Trophoblast cell (in vitro differentiated cells and primary cell): ENCODE measurements around the gene STAMBPL1.

Experiments used
- DNase-seq, 2 donors: peaks; one replicate each; pipeline ENCODE4 v3.0.0-alpha.2; 2016
- H2AFZ ChIP-seq: 2 replicates; pipeline ENCODE4 v1.6.1; 2013; ENCODE audit warnings: low read length, moderate library complexity, mild to moderate bottlenecking; ENCODE audit not compliant: insufficient read depth, poor library complexity
- H2AK5ac ChIP-seq: 2 replicates; pipeline ENCODE4 v1.6.1; 2013; ENCODE audit warnings: mild to moderate bottlenecking, low read length
- H2BK120ac ChIP-seq: 2 replicates; pipeline ENCODE4 v1.6.1; 2013; ENCODE audit warnings: low read length, mild to moderate bottlenecking, moderate library complexity; ENCODE audit not compliant: insufficient read depth, poor library complexity
- H2BK12ac ChIP-seq: 2 replicates; pipeline ENCODE4 v1.6.1; 2013; ENCODE audit warnings: mild to moderate bottlenecking, low read length, moderate library complexity
- H2BK5ac ChIP-seq: 2 replicates; pipeline ENCODE4 v1.6.1; 2013; ENCODE audit warnings: low read length, low read depth, moderate library complexity, mild to moderate bottlenecking; ENCODE audit not compliant: poor library complexity
- H3K14ac ChIP-seq: 2 replicates; pipeline ENCODE4 v1.6.1; 2013; ENCODE audit warnings: mild to moderate bottlenecking, low read length
- H3K18ac ChIP-seq: 2 replicates; pipeline ENCODE4 v1.6.1; 2013; ENCODE audit warnings: mild to moderate bottlenecking, low read length
- H3K23ac ChIP-seq: 2 replicates; pipeline ENCODE4 v1.6.1; 2013; ENCODE audit warnings: low read length
- H3K27ac ChIP-seq: 2 replicates; pipeline ENCODE4 v1.5.1; 2013; ENCODE audit warnings: low read depth, mild to moderate bottlenecking, inconsistent platforms, low read length, moderate library complexity
- H3K27me3 ChIP-seq: 2 replicates; pipeline ENCODE4 v1.6.1; 2013; ENCODE audit warnings: inconsistent platforms, mild to moderate bottlenecking, low read length, moderate library complexity; ENCODE audit not compliant: insufficient read depth
- H3K36me3 ChIP-seq, 2 experiments: 1 replicate in 1 of 2; 2 replicates in 1 of 2; pipeline ENCODE4 v1.6.1; 2013; ENCODE audit warnings: low read length in 2 of 2, mild to moderate bottlenecking in 2 of 2, moderate library complexity in 1 of 2; ENCODE audit not compliant: insufficient read depth in 2 of 2, control insufficient read depth in 1 of 2
- H3K4ac ChIP-seq: 2 replicates; pipeline ENCODE4 v1.6.1; 2013; ENCODE audit warnings: low read depth, mild to moderate bottlenecking, low read length, moderate library complexity
- H3K4me1 ChIP-seq, 2 experiments: 1 replicate in 1 of 2; 2 replicates in 1 of 2; pipeline ENCODE4 v1.6.1; 2013; ENCODE audit warnings: low read length in 2 of 2, mild to moderate bottlenecking in 2 of 2, moderate library complexity in 1 of 2; ENCODE audit not compliant: insufficient read depth in 2 of 2, control insufficient read depth in 1 of 2
- H3K4me2 ChIP-seq: 2 replicates; pipeline ENCODE4 v1.6.1; 2013; ENCODE audit warnings: inconsistent platforms, mild to moderate bottlenecking, low read length, moderate library complexity
- H3K4me3 ChIP-seq: 2 replicates; pipeline ENCODE4 v1.5.1; 2013; ENCODE audit warnings: mild to moderate bottlenecking, low read depth, low read length, inconsistent platforms
- H3K79me1 ChIP-seq: one replicate; pipeline ENCODE4 v1.6.1; 2013; ENCODE audit warnings: low read length
- H3K79me2 ChIP-seq: 2 replicates; pipeline ENCODE4 v1.6.1; 2013; ENCODE audit warnings: low read length, mild to moderate bottlenecking; ENCODE audit not compliant: control insufficient read depth, insufficient read depth, poor library complexity
- H3K9ac ChIP-seq: 2 replicates; pipeline ENCODE4 v1.6.1; 2013; ENCODE audit warnings: mild to moderate bottlenecking, low read length
- H3K9me3 ChIP-seq: 2 replicates; pipeline ENCODE4 v1.6.1; 2013; ENCODE audit warnings: low read depth, mild to moderate bottlenecking, control low read depth, inconsistent platforms, low read length; ENCODE audit not compliant: insufficient read depth
- H4K12ac ChIP-seq: 2 replicates; pipeline ENCODE4 v1.6.1; 2013; ENCODE audit warnings: low read depth, mild to moderate bottlenecking, low read length, moderate library complexity
- H4K8ac ChIP-seq: 2 replicates; pipeline ENCODE4 v1.6.1; 2013; ENCODE audit warnings: low read depth, mild to moderate bottlenecking, low read length, moderate library complexity
- H4K91ac ChIP-seq: one replicate; pipeline ENCODE4 v1.6.1; 2013; ENCODE audit warnings: low read depth, mild to moderate bottlenecking, low read length, moderate library complexity
- WGBS: extraction: QIAGEN DNeasy Blood & Tissue Kit; methylation state at CpG from one replicate; pipeline ENCODE4 v1.1.7; 2013; ENCODE audit warnings: missing lambda C conversion rate; ENCODE audit not compliant: insufficient read length, insufficient coverage; ENCODE audit errors: extremely low coverage; 5-methylcytosine and 5-hydroxymethylcytosine counted together

Gene STAMBPL1

DNA sequence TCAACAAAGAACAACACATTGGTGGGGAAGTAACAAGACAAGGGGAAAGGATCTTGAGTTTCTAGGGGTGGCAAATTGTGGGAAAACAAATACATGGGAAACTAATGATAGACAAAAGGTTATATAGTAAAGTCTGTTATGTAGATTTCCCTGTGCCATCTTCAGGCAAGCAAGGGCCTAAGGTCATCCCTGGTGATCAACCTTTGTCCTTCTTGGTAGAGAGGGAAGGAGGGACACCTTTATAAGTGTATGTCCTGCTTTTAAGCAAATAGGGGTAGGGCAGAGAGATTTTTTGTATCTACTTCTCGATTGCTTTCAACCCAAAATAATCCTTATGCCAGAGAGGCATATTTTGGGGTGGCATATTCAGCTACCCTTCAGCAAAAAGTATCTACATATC lies 84.3 kb downstream of the STAMBPL1 start:
- Histone ChIP-seq H2BK120ac (no peak overlapping the region), H2BK5ac (no peak overlapping the region), H3K18ac (no peak overlapping the region), H2AK5ac (no peak overlapping the region), H3K27ac (peak overlapping the region; percentile 4), H3K14ac (no peak overlapping the region), H4K91ac (no peak overlapping the region), H3K9me3 (no peaks in the 10 kb centered on the region), H4K12ac (no peak overlapping the region), H3K4ac (no peak overlapping the region), H2AFZ (no peak overlapping the region), H3K4me1 (peaks cover 7 to 17% of the 10 kb centered on the region in 2 experiments), H2BK12ac (no peak overlapping the region), H3K4me3 (no peak overlapping the region), H3K79me1 (peaks cover 9% of the 10 kb centered on the region), H3K36me3 (no peaks in the 10 kb centered on the region), H3K23ac (no peak overlapping the region), H3K4me2 (no peak overlapping the region), H3K79me2 (no peaks in the 10 kb centered on the region), H4K8ac (no peak overlapping the region), H3K27me3 (no peaks in the 10 kb centered on the region), H3K9ac (no peak overlapping the region)
- DNase-seq = no peak
- WGBS = no CpG with 5 or more reads among the region's 1 CpG

DNA sequence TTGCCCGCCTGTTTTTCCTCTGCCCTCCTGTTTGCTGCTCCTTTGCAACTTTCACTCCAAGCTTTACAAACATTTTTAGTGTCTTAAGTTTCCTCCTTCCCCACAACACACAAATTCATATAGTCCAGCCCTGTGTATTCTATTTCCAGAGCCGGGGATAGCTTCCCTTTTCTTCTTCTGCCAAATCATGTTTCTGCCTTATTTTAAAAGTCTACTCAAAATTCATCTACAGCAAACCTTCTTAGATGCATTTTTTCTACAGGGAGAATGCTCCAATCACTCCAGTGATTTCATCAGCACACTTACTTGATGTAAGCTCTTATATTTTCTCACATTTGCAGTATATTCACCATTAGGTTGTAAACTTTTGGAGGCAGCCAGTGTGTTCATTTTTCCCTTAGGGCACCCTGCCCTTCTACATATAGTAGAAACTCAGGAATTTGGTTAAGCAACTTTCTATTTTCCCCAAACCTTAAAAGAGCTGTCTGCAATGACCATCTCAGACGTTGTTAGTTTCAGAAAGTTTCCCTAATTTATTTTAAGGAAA lies 84.9 kb downstream of the STAMBPL1 start:
- Histone ChIP-seq H3K4me1 (peaks cover 7 to 17% of the 10 kb centered on the region in 2 experiments), H3K4ac (no peak overlapping the region), H3K79me2 (no peaks in the 10 kb centered on the region), H3K4me3 (no peak overlapping the region), H3K4me2 (no peak overlapping the region), H3K23ac (no peak overlapping the region), H3K27ac (peak overlapping the region; percentile 33), H3K36me3 (no peaks in the 10 kb centered on the region), H3K79me1 (peaks cover 9% of the 10 kb centered on the region), H2BK120ac (no peak overlapping the region), H3K27me3 (no peaks in the 10 kb centered on the region), H3K9ac (no peak overlapping the region), H3K9me3 (no peaks in the 10 kb centered on the region), H2AFZ (no peak overlapping the region), H3K18ac (no peak overlapping the region), H4K12ac (no peak overlapping the region), H2AK5ac (no peak overlapping the region), H4K8ac (no peak overlapping the region), H3K14ac (no peak overlapping the region), H4K91ac (no peak overlapping the region), H2BK12ac (no peak overlapping the region), H2BK5ac (no peak overlapping the region)
- no CpG with 5 or more reads among the region's 3 CpGs for WGBS
- DNase-seq = peak in 1 of 2 donors; percentile 25

DNA sequence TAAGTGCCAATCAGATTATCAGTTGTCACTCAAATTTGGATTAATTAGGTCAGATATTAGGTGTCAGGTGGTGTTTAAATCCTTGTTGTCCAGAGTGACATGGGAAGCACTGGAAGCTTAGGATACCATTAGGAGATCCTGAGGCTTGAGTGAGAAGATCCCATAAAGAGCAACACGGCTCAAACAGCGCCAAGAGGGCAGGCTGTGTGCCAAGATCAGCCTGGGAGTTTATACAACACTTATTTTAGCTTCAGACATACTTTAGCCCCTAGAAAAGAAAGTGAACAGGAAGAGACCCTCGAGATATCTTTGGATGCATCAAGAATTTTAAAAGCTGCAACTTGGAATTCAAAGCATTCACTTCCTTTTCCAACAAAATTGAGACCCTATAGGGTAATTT lies 86.8 kb downstream of the STAMBPL1 start:
- no peak overlapping the region for H2AFZ ChIP-seq
- H3K4me3 ChIP-seq = no peak overlapping the region
- H3K23ac ChIP-seq = no peak overlapping the region
- H4K91ac ChIP-seq = no peak overlapping the region
- peak overlapping the region; percentile 53 for H2BK120ac ChIP-seq
- H3K14ac ChIP-seq = no peak overlapping the region
- no peak overlapping the region for H3K4me2 ChIP-seq
- no peak overlapping the region for H3K9ac ChIP-seq
- H3K18ac ChIP-seq = no peak overlapping the region
- H3K27me3 ChIP-seq = no peaks in the 10 kb centered on the region
- no peak overlapping the region for H4K12ac ChIP-seq
- no peaks in the 10 kb centered on the region for H3K9me3 ChIP-seq
- peak overlapping the region; percentile 40 for H3K27ac ChIP-seq
- H3K4me1 ChIP-seq = peaks cover 7 to 17% of the 10 kb centered on the region in 2 experiments
- H3K79me2 ChIP-seq = no peaks in the 10 kb centered on the region
- no peak overlapping the region for H2AK5ac ChIP-seq
- no peak overlapping the region for H2BK12ac ChIP-seq
- no peak for DNase-seq
- no peak overlapping the region for H4K8ac ChIP-seq
- peaks cover 9% of the 10 kb centered on the region for H3K79me1 ChIP-seq
- peak overlapping the region; percentile 83 for H2BK5ac ChIP-seq
- H3K4ac ChIP-seq = no peak overlapping the region
- no peaks in the 10 kb centered on the region for H3K36me3 ChIP-seq
- no CpG with 5 or more reads among the region's 3 CpGs for WGBS

DNA sequence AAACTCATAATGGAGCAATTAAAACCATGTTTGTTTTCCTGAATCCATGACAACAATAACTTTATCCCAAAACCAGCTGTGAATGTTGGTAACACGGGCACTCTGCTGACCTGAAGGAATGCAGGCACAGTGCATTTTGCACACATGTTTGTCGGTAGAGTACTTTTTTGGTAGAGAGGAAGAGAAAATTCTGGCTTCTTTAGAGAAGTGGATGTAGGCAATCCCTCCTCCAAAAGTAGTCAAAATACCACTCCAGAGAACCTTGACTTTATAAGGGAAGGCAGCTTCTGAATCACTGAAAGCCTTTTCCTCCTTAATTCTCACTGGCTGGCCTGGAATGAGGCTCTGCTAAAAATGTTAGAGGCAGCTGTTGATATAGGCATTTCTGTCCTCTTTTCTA lies 88.3 kb downstream of the STAMBPL1 start:
- Histone ChIP-seq H3K27ac (no peak overlapping the region), H3K79me2 (no peaks in the 10 kb centered on the region), H3K4ac (no peak overlapping the region), H2AK5ac (no peak overlapping the region), H2BK120ac (no peak overlapping the region), H4K91ac (no peak overlapping the region), H3K4me1 (peaks cover 7 to 17% of the 10 kb centered on the region in 2 experiments), H3K9ac (no peak overlapping the region), H3K23ac (no peak overlapping the region), H3K9me3 (no peaks in the 10 kb centered on the region), H2BK12ac (peak overlapping the region; percentile 40), H3K18ac (no peak overlapping the region), H2AFZ (no peak overlapping the region), H3K4me3 (no peak overlapping the region), H3K79me1 (peaks cover 9% of the 10 kb centered on the region), H2BK5ac (no peak overlapping the region), H3K14ac (no peak overlapping the region), H3K4me2 (no peak overlapping the region), H4K12ac (no peak overlapping the region), H3K36me3 (no peaks in the 10 kb centered on the region), H3K27me3 (no peaks in the 10 kb centered on the region), H4K8ac (no peak overlapping the region)
- DNase-seq = no peak
- no CpG with 5 or more reads among the region's 2 CpGs for WGBS
